Measurements from ENCODE around the gene FGFR2. TPM values are rescaled to one million over a fixed set of nuclear protein-coding genes. Genes with fewer than 3 reads are reported as not detected.

The FGFR2 gene
- total RNA-seq, 2 experiments from 2014 or later: 0.14 to 0.22 TPM

DNA sequence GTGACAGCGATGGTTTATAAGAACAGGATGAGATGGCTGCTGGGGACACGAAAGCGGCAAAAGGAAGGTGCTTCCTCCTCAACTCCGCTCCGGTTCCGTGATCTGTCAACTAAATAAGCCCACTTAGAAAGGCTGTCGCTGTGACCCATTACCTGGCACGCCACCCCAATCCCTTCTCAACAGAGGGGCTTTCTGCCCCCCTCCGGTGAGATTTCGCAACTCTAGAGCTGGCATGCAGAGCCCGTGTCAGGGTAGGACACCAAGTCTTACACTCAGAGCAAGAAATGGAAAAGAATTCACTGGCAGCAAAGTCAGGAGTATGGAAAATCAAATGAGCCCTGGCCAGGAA lies 66.4 kb downstream of the FGFR2 start:
- Histone ChIP-seq H3K27ac (ENCODE audit: low read depth in 1 of 2, low read length in 2 of 2) (no peak overlapping the region), H3K4me1 (ENCODE audit: insufficient read depth, low read length) (peaks cover 4% of the 10 kb centered on the region), H3K27me3 (ENCODE audit: control insufficient read depth in 1 of 2, insufficient read depth in 2 of 2, low read length in 2 of 2) (no peaks in the 10 kb centered on the region), H3K4me3 (ENCODE audit: low read length) (no peak overlapping the region), H3K36me3 (ENCODE audit: insufficient read depth, low read length) (no peaks in the 10 kb centered on the region), H3K9me3 (ENCODE audit: control insufficient read depth in 1 of 2, insufficient read depth in 1 of 2, low read length in 2 of 2) (peaks cover 0 to 3% of the 10 kb centered on the region in 2 experiments)
- intact Hi-C loops (cut with DNase I, micrococcal nuclease): no loop called here
- POLR2A ChIA-PET: no interaction called here
- H3K4me1 Mint-ChIP-seq (ENCODE audit: low read depth): no peaks in the 10 kb centered on the region
- DNase-seq (no peak), ATAC-seq (ENCODE audit: poor library complexity) (no peak)
- H3K27me3 Mint-ChIP-seq: no peaks in the 10 kb centered on the region
- TF ChIP-seq, protein P1, sequence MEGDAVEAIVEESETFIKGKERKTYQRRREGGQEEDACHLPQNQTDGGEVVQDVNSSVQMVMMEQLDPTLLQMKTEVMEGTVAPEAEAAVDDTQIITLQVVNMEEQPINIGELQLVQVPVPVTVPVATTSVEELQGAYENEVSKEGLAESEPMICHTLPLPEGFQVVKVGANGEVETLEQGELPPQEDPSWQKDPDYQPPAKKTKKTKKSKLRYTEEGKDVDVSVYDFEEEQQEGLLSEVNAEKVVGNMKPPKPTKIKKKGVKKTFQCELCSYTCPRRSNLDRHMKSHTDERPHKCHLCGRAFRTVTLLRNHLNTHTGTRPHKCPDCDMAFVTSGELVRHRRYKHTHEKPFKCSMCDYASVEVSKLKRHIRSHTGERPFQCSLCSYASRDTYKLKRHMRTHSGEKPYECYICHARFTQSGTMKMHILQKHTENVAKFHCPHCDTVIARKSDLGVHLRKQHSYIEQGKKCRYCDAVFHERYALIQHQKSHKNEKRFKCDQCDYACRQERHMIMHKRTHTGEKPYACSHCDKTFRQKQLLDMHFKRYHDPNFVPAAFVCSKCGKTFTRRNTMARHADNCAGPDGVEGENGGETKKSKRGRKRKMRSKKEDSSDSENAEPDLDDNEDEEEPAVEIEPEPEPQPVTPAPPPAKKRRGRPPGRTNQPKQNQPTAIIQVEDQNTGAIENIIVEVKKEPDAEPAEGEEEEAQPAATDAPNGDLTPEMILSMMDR (IDR thresholded peaks at IDR 0.05): no peak
- H3K9me3 Mint-ChIP-seq: no peaks in the 10 kb centered on the region
- no peak overlapping the region for H3K4me3 Mint-ChIP-seq
- H3K27ac Mint-ChIP-seq: no peak overlapping the region
- CTCF ChIA-PET: no interaction called here
- no peaks in the 10 kb centered on the region for H3K36me3 Mint-ChIP-seq (ENCODE audit: low read depth)

DNA sequence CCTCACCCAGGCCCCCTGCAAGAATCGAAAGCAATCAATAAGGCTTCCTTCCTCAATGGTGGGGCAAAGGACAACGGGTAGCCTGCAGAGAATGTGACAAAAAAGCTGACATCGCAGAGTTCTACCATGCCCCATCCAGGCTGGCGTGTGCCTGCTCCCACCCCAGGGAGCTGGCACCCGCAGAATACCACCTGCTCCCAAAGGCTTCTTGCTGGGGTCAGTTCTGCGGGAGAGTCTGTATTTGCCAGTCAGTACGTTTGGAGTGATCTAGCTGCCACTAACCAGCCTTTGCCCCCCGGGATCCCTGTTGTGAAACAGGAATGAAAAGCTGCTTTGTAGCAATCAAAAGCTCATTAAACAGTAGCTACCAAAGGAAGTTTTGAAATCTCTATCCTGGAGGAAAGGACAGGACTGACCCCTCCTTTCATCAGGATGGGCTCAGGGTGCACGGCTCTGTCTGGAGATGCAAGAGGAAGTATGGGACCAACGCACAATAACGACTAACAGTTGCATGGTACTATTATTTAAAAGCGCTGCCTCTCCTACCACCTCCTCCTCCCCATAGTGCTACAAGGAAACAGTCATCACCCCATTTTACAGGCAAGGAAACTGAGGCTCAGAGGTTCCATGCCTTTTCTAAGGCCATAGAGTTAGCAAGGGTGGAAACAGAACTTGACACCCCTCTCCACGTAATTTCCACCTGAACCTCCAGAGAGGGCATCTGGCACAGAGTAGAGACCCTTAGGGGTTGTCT lies 67.0 kb downstream of the FGFR2 start:
- DNase-seq: no peak
- Mint-ChIP-seq H3K36me3 (ENCODE audit: low read depth) (no peaks in the 10 kb centered on the region), H3K4me1 (ENCODE audit: low read depth) (no peaks in the 10 kb centered on the region), H3K27me3 (no peaks in the 10 kb centered on the region), H3K4me3 (no peak overlapping the region), H3K9me3 (no peaks in the 10 kb centered on the region), H3K27ac (no peak overlapping the region)
- TF ChIP-seq, protein P1 (IDR thresholded peaks at IDR 0.05): no peak
- H3K27ac ChIP-seq (ENCODE audit: low read depth in 1 of 2, low read length in 2 of 2): no peak overlapping the region
- H3K4me3 ChIP-seq (ENCODE audit: low read length): no peak overlapping the region
- no peaks in the 10 kb centered on the region for H3K36me3 ChIP-seq (ENCODE audit: insufficient read depth, low read length)
- ATAC-seq (ENCODE audit: poor library complexity): no peak
- intact Hi-C loops (cut with DNase I, micrococcal nuclease): no loop called here
- peaks cover 4% of the 10 kb centered on the region for H3K4me1 ChIP-seq (ENCODE audit: insufficient read depth, low read length)
- ChIA-PET POLR2A (no interaction called here), CTCF (no interaction called here)
- peaks cover 0 to 3% of the 10 kb centered on the region in 2 experiments for H3K9me3 ChIP-seq (ENCODE audit: control insufficient read depth in 1 of 2, insufficient read depth in 1 of 2, low read length in 2 of 2)
- H3K27me3 ChIP-seq (ENCODE audit: control insufficient read depth in 1 of 2, insufficient read depth in 2 of 2, low read length in 2 of 2): no peaks in the 10 kb centered on the region

DNA sequence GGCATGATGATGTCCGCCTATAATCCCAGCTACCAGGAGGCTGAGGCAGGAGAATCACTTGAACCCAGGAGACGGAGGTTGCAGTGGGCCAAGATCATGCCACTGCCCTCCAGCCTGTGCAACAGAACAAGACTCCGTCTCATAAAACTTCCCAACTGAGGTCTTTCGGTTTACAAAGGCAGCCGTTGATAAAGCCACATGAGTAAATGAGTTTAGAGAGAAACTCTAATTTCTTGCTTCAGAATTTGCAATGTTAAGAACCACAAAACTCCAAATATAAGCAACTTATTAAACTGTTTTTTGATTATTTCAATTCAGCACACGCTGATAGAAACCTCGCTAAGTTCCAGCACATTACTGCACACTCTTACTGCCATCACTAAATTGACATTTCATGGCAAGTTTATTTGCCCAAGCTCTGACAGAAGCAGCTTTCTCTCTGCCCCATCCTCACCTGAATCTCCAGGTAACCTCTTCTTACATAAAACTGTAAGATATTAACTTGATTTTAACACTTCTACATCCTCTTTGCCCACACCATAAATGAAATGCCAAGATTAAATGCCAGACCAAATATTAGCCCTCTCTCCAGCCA lies 67.7 kb downstream of the FGFR2 start:
- H3K4me1 ChIP-seq (ENCODE audit: insufficient read depth, low read length): peaks cover 4% of the 10 kb centered on the region
- H3K27ac ChIP-seq (ENCODE audit: low read depth in 1 of 2, low read length in 2 of 2): no peak overlapping the region
- Mint-ChIP-seq H3K27me3 (no peaks in the 10 kb centered on the region), H3K27ac (no peak overlapping the region), H3K36me3 (ENCODE audit: low read depth) (no peaks in the 10 kb centered on the region), H3K4me1 (ENCODE audit: low read depth) (no peaks in the 10 kb centered on the region), H3K9me3 (no peaks in the 10 kb centered on the region), H3K4me3 (no peak overlapping the region)
- POLR2A ChIA-PET: no interaction called here
- peaks cover 0 to 3% of the 10 kb centered on the region in 2 experiments for H3K9me3 ChIP-seq (ENCODE audit: control insufficient read depth in 1 of 2, insufficient read depth in 1 of 2, low read length in 2 of 2)
- H3K27me3 ChIP-seq (ENCODE audit: control insufficient read depth in 1 of 2, insufficient read depth in 2 of 2, low read length in 2 of 2): no peaks in the 10 kb centered on the region
- no peak for DNase-seq
- no peaks in the 10 kb centered on the region for H3K36me3 ChIP-seq (ENCODE audit: insufficient read depth, low read length)
- ATAC-seq (ENCODE audit: poor library complexity): no peak
- CTCF ChIA-PET: no interaction called here
- intact Hi-C loops (cut with DNase I, micrococcal nuclease): no loop called here
- TF ChIP-seq, protein P1 (IDR thresholded peaks at IDR 0.05): no peak
- H3K4me3 ChIP-seq (ENCODE audit: low read length): no peak overlapping the region

All from CD4-positive, alpha-beta T cell (primary cell).